HepG2 (cell line): ENCODE measurements around the gene BABAM2. TPM values are rescaled to one million over a fixed set of nuclear protein-coding genes. Genes with fewer than 3 reads are reported as not detected.
A peak's percentile ranks its signal among the peaks of the same experiment; 100 is the strongest.

ENCODE experiments used
- FOXP1 ChIP-seq, 2 experiments: fragments of 450-650 bp in 1 of 2; IDR thresholded peaks; 2 replicates each; pipeline ENCODE4 v1.6.1; 2017 to 2018; ENCODE audit warnings: antibody characterized with exemption in 1 of 2
- KDM4B ChIP-seq: sonication (generic); formaldehyde crosslinking; IDR thresholded peaks from 2 replicates; pipeline ENCODE4 v1.4.0; 2020; ENCODE audit warnings: missing genetic modification reagents
- KDM5A ChIP-seq: fragments of 200-600 bp; sonication (generic); IDR thresholded peaks from 2 replicates; pipeline ENCODE4 v1.7.0; 2018; ENCODE audit warnings: antibody characterized with exemption, mild to moderate bottlenecking, low read length, borderline replicate concordance
- NBN ChIP-seq: fragments of 450-650 bp; conservative IDR thresholded peaks from 2 replicates; pipeline ENCODE4 v1.6.1; 2017
- NR3C1 ChIP-seq: sonication (generic); formaldehyde crosslinking; IDR thresholded peaks from 2 replicates; pipeline ENCODE4 v1.4.0; 2020; ENCODE audit warnings: missing genetic modification reagents
- POLR2G ChIP-seq: fragments of 200-400 bp; formaldehyde crosslinking; IDR thresholded peaks from 2 replicates; pipeline ENCODE4 v1.6.1; 2018; ENCODE audit warnings: mild to moderate bottlenecking, low read depth, low read length, moderate library complexity
- RAD51 ChIP-seq: fragments of 450-650 bp; IDR thresholded peaks from 2 replicates; pipeline ENCODE4 v1.6.1; 2016; ENCODE audit warnings: borderline replicate concordance
- SMAD3 ChIP-seq: sonication (generic); formaldehyde crosslinking; IDR thresholded peaks from 2 replicates; pipeline ENCODE4 v1.4.0; 2020; ENCODE audit warnings: missing genetic modification reagents
- SRSF9 ChIP-seq: fragments of 200-400 bp; formaldehyde crosslinking; IDR thresholded peaks from 2 replicates; pipeline ENCODE4 v1.6.1; 2018; ENCODE audit warnings: borderline replicate concordance, mild to moderate bottlenecking, low read depth, low read length; ENCODE audit not compliant: insufficient read depth, poor library complexity, severe bottlenecking
- ZNF121 ChIP-seq: sonication (generic); formaldehyde crosslinking; IDR thresholded peaks from 2 replicates; pipeline ENCODE4 v1.5.0; 2020; ENCODE audit warnings: mild to moderate bottlenecking, missing genetic modification reagents
- polyA plus RNA-seq, 8 experiments: library from polyadenylated mRNA; depleted of rRNA in 3 of 8; stranded (reverse) in 7 of 8; unstranded in 1 of 8; fragments of >200 nt; fragmentation: Illumina TruSeq in 4 of 8; extraction: Trizol in 4 of 8; gene quantifications; 2 replicates each; pipeline versions ENCODE4 v1.2.1 to v1.2.3, GENCODE V29; 2011 to 2016; ENCODE audit warnings: low read depth in 4 of 8, missing spikeins in 1 of 8, mixed read lengths in 1 of 8; ENCODE audit not compliant: insufficient read depth in 1 of 8
- total RNA-seq, 5 experiments: library from RNA; depleted of rRNA; stranded (reverse); fragments of >200 nt; fragmentation: Illumina TruSeq; extraction: Trizol; gene quantifications; 2 replicates each; pipeline ENCODE4 v1.2.3, GENCODE V29; 2016; ENCODE audit warnings: low read depth in 1 of 5
- TF ChIP-seq, protein P1 (sequence below): sonication (generic); formaldehyde crosslinking; IDR thresholded peaks from 2 replicates; pipeline ENCODE4 v1.8.0; 2022; ENCODE audit warnings: mild to moderate bottlenecking, missing genetic modification reagents, borderline replicate concordance
- TF ChIP-seq, protein P2 (sequence below): sonication (generic); formaldehyde crosslinking; IDR thresholded peaks from 2 replicates; pipeline ENCODE4 v1.4.0; 2020; ENCODE audit warnings: mild to moderate bottlenecking, missing genetic modification reagents, borderline replicate concordance
- TF ChIP-seq, protein P3 (sequence below): sonication (generic); formaldehyde crosslinking; IDR thresholded peaks from 2 replicates; pipeline ENCODE4 v1.8.0; 2022; ENCODE audit warnings: low read depth, missing genetic modification reagents
- TF ChIP-seq, protein P4 (sequence below): sonication (generic); formaldehyde crosslinking; conservative IDR thresholded peaks from 2 replicates; pipeline ENCODE4 v1.4.0; 2020; ENCODE audit warnings: missing genetic modification reagents
- TF ChIP-seq, protein P5 (sequence below): sonication (generic); formaldehyde crosslinking; IDR thresholded peaks from 2 replicates; pipeline ENCODE4 v1.4.0; 2020; ENCODE audit warnings: missing genetic modification reagents
- TF ChIP-seq, protein P6 (sequence below): sonication (generic); formaldehyde crosslinking; IDR thresholded peaks from 2 replicates; pipeline ENCODE4 v1.4.0; 2020; ENCODE audit warnings: missing genetic modification reagents, borderline replicate concordance

Gene BABAM2
- total and polyA plus RNA-seq, 2 of the 13 experiments (the other 11 are each of a cell fraction or from before 2014, with no cell fraction given) = 24.9 to 28.0 TPM

DNA sequence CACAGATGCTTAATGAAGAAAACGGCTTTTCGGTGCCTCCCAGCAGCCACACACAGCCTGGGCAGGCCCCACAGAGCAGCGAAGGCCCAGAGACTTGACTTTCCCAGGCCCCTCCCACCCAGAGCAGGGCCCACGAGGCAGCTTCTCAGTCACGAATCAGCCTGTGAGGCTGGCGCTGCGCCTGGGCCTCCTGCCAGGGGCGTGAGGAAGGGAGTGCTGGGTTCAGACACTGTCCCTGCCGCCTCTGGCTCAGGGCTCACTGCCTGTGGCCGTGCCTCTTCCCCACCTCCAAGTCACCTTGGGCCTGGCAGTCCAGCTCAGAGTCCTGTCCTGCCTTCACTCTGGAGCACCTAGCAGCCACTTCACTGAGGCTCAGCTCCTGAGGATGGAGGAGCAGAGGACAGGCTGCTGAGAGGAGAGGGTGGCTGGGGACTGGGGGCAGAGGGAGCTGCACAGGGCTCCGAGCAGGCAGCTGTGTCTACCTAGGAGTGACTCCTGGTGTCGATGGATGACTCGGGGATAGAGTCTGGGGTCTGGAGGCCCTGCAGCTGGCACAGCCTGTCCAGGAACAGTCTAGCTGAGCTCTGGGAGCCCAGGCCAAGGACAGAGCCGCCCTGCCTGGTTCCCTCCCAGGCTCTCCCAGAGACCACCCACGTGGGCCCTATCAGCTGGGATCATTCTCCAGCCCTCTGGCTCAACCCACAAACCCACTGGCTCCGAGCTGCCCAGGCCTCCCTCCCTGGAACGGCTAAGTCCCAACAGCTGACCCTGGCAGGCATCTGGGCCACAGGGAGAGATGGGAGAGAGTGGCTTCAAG lies 465.8 kb downstream of the BABAM2 start (continued):
- TF ChIP-seq, protein P1, sequence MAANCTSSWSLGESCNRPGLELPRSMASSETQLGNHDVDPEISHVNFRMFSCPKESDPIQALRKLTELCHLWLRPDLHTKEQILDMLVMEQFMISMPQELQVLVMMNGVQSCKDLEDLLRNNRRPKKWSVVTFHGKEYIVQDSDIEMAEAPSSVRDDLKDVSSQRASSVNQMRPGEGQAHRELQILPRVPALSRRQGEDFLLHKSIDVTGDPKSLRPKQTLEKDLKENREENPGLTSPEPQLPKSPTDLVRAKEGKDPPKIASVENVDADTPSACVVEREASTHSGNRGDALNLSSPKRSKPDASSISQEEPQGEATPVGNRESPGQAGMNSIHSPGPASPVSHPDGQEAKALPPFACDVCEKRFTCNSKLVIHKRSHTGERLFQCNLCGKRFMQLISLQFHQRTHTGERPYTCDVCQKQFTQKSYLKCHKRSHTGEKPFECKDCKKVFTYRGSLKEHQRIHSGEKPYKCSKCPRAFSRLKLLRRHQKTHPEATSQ (CRISPR knock-in tag) = no peak
- TF ChIP-seq, protein P2, sequence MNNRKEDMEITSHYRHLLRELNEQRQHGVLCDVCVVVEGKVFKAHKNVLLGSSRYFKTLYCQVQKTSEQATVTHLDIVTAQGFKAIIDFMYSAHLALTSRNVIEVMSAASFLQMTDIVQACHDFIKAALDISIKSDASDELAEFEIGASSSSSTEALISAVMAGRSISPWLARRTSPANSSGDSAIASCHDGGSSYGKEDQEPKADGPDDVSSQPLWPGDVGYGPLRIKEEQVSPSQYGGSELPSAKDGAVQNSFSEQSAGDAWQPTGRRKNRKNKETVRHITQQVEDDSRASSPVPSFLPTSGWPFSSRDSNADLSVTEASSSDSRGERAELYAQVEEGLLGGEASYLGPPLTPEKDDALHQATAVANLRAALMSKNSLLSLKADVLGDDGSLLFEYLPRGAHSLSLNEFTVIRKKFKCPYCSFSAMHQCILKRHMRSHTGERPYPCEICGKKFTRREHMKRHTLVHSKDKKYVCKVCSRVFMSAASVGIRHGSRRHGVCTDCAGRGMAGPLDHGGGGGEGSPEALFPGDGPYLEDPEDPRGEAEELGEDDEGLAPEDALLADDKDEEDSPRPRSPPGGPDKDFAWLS (CRISPR knock-in tag) = no peak
- no peak for TF ChIP-seq NR3C1 (CRISPR knock-in tag)
- TF ChIP-seq KDM4B (CRISPR knock-in tag) = 0 out of 2 replicates have a peak, but pooled peaks have one; percentile 20
- TF ChIP-seq FOXP1 (IDR thresholded peaks at IDR 0.05) = no peak
- no peak for TF ChIP-seq FOXP1 (CRISPR knock-in tag; IDR thresholded peaks at IDR 0.05)
- TF ChIP-seq SMAD3 (CRISPR knock-in tag) = no peak
- no peak for TF ChIP-seq POLR2G
- TF ChIP-seq, protein P3, sequence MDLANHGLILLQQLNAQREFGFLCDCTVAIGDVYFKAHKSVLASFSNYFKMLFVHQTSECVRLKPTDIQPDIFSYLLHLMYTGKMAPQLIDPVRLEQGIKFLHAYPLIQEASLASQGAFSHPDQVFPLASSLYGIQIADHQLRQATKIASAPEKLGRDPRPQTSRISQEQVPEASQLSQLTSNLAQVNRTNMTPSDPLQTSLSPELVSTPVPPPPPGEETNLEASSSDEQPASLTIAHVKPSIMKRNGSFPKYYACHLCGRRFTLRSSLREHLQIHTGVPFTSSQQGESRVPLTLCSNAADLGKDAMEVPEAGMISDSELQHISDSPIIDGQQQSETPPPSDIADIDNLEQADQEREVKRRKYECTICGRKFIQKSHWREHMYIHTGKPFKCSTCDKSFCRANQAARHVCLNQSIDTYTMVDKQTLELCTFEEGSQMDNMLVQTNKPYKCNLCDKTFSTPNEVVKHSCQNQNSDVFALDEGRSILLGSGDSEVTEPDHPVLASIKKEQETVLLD (CRISPR knock-in tag) = no peak
- no peak for TF ChIP-seq KDM5A
- no peak for TF ChIP-seq NBN
- TF ChIP-seq, protein P4, sequence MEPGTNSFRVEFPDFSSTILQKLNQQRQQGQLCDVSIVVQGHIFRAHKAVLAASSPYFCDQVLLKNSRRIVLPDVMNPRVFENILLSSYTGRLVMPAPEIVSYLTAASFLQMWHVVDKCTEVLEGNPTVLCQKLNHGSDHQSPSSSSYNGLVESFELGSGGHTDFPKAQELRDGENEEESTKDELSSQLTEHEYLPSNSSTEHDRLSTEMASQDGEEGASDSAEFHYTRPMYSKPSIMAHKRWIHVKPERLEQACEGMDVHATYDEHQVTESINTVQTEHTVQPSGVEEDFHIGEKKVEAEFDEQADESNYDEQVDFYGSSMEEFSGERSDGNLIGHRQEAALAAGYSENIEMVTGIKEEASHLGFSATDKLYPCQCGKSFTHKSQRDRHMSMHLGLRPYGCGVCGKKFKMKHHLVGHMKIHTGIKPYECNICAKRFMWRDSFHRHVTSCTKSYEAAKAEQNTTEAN (CRISPR knock-in tag) = no peak
- TF ChIP-seq SRSF9 = no peak
- no peak for TF ChIP-seq ZNF121 (CRISPR knock-in tag)
- TF ChIP-seq, protein P5, sequence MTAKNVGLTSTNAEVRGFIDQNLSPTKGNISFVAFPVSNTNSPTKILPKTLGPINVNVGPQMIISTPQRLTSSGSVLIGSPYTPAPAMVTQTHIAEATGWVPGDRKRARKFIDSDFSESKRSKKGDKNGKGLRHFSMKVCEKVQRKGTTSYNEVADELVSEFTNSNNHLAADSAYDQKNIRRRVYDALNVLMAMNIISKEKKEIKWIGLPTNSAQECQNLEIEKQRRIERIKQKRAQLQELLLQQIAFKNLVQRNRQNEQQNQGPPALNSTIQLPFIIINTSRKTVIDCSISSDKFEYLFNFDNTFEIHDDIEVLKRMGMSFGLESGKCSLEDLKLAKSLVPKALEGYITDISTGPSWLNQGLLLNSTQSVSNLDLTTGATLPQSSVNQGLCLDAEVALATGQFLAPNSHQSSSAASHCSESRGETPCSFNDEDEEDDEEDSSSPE (CRISPR knock-in tag) = no peak
- TF ChIP-seq RAD51 = no peak
- TF ChIP-seq, protein P6, sequence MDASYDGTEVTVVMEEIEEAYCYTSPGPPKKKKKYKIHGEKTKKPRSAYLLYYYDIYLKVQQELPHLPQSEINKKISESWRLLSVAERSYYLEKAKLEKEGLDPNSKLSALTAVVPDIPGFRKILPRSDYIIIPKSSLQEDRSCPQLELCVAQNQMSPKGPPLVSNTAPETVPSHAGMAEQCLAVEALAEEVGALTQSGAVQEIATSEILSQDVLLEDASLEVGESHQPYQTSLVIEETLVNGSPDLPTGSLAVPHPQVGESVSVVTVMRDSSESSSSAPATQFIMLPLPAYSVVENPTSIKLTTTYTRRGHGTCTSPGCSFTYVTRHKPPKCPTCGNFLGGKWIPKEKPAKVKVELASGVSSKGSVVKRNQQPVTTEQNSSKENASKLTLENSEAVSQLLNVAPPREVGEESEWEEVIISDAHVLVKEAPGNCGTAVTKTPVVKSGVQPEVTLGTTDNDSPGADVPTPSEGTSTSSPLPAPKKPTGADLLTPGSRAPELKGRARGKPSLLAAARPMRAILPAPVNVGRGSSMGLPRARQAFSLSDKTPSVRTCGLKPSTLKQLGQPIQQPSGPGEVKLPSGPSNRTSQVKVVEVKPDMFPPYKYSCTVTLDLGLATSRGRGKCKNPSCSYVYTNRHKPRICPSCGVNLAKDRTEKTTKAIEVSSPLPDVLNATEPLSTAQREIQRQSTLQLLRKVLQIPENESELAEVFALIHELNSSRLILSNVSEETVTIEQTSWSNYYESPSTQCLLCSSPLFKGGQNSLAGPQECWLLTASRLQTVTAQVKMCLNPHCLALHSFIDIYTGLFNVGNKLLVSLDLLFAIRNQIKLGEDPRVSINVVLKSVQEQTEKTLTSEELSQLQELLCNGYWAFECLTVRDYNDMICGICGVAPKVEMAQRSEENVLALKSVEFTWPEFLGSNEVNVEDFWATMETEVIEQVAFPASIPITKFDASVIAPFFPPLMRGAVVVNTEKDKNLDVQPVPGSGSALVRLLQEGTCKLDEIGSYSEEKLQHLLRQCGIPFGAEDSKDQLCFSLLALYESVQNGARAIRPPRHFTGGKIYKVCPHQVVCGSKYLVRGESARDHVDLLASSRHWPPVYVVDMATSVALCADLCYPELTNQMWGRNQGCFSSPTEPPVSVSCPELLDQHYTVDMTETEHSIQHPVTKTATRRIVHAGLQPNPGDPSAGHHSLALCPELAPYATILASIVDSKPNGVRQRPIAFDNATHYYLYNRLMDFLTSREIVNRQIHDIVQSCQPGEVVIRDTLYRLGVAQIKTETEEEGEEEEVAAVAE (CRISPR knock-in tag) = no peak
